Right atrium auricular region (tissue), 2 donors: Measurements from ENCODE around the gene PIK3R5. TPM values are rescaled to one million over a fixed set of nuclear protein-coding genes. Genes with fewer than 3 reads are reported as not detected.
A peak's percentile ranks its signal among the peaks of the same experiment; 100 is the strongest.

Experiments used
- DNase-seq: peaks from one replicate; pipeline ENCODE4 v3.0.0-alpha.2; 2019; ENCODE audit warnings: low spot score
- H3K27ac ChIP-seq, 2 donors: fragments of 200-600 bp; sonication (generic); 1 replicate in 1 of 2; 2 replicates in 1 of 2; pipeline ENCODE4 v1.5.1; 2016 to 2019
- H3K27me3 ChIP-seq, 2 donors: fragments of 200-600 bp; sonication (generic); one replicate each; pipeline versions ENCODE4 v1.5.1 to v1.6.0; 2017 to 2019
- H3K36me3 ChIP-seq: fragments of 200-600 bp; sonication (generic); one replicate; pipeline ENCODE4 v1.5.1; 2016
- H3K4me1 ChIP-seq, 2 donors: fragments of 200-600 bp; sonication (generic); one replicate each; pipeline versions ENCODE4 v1.5.1 to v1.6.0; 2017 to 2019
- H3K4me3 ChIP-seq, 2 donors: fragments of 200-600 bp; sonication (generic); 1 replicate in 1 of 2; 2 replicates in 1 of 2; pipeline ENCODE4 v1.5.1; 2017 to 2019; ENCODE audit warnings: mild to moderate bottlenecking in 1 of 2, moderate library complexity in 1 of 2
- H3K9me3 ChIP-seq, 2 donors: fragments of 200-600 bp; sonication (generic); one replicate each; pipeline ENCODE4 v1.5.1; 2019
- CTCF ChIP-seq, 2 donors: fragments of 200-600 bp; sonication (generic); IDR thresholded peaks; one replicate each; pipeline ENCODE4 v1.5.1; 2019; ENCODE audit warnings: antibody characterized with exemption in 2 of 2
- total RNA-seq, 2 donors: library from RNA; depleted of rRNA; stranded (reverse); fragments of >200 nt; gene quantifications; one replicate each; pipeline ENCODE4 v1.1.0, GENCODE V29; 2016

Gene PIK3R5
- total RNA-seq, 2 donors from 2014 or later: 5.0 to 7.5 TPM

DNA sequence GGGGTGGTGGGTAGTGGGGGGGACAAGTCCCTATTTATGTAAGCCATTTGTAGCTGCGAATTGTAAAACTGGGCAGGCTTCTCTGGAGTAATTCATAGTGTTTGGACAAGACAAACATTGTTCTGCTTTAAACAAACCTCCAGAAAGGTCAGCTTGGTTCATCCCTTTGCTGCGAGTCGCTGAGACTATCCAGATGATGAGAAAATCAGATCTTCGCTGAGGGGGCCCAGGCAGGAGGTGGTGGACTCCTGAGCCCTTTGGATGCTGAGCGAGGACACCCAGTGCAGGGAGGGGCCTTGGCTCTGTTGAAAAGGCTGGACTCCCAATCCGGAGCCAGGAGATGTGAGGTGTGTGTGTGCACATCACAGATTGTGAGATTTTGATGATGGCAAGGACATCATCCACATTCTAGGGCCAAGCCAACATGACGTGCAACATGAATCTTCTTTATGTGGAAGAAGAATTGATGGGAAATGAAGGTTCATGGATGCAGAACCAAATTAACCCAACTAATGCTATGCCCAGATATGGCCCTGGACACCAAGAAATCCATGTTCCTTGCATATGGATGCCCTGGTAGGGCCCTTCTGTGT, 40.8 kb upstream of the PIK3R5 start:
- no peak for DNase-seq
- Histone ChIP-seq H3K27ac (no peak overlapping the region), H3K27me3 (no peaks in the 10 kb centered on the region), H3K9me3 (no peaks in the 10 kb centered on the region), H3K36me3 (no peaks in the 10 kb centered on the region), H3K4me1 (peaks cover 0 to 21% of the 10 kb centered on the region in 2 donors), H3K4me3 (no peak overlapping the region)
- no peak for TF ChIP-seq CTCF (IDR thresholded peaks at IDR 0.05)

- H3K9me3 ChIP-seq: no peaks in the 10 kb centered on the region
- TF ChIP-seq CTCF (IDR thresholded peaks at IDR 0.05): no peak
- H3K27me3 ChIP-seq: no peaks in the 10 kb centered on the region
- no peak overlapping the region for H3K4me3 ChIP-seq
- H3K36me3 ChIP-seq: no peaks in the 10 kb centered on the region
- peaks cover 0 to 21% of the 10 kb centered on the region in 2 donors for H3K4me1 ChIP-seq
- no peak overlapping the region for H3K27ac ChIP-seq
- DNase-seq: no peak
Measured at GRCh38 chr17:9004961-9005285, 39.4 kb upstream of the PIK3R5 start.

DNA sequence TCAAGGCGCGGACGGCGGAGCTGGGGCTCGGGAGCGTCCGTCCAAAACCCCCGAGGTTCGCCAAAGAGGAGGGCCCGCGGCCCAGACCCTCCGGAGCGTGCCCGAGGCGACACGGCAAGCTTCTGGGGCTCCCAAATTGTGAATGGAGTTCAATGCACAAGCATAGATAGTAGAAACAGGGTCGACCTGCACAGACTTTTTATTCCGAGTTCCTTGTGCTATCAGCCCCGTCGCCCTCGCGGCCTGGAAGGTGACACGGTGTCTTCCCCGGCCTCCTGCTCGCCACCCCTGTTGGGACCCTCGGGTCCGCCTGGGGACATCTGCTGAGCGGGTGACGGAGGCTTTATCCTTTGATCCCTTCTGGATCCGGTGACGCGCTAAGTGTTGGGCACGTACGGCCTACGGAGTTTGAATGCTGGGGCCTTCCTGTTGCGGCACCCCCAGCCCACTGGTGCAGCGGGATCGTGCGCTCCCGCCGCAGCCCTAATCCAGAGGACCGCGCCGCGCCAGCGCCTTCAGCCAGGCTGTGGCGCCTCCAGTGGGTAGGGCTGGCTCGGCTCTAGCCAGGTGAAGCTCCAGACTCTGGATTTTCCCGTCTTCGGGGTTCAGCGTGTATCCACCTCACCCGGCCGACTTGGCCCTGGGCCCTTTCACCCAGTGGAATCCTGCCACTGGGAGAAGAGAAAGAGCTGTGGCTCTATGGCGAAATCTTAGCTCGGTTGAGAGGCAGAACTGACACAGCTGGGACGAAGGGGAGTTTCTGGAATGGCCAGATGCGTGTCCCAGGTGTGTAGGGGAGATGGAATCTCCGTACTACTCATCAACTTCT, 38.8 kb upstream of the PIK3R5 start:
- Histone ChIP-seq H3K9me3 (no peaks in the 10 kb centered on the region), H3K27me3 (no peaks in the 10 kb centered on the region), H3K27ac (no peak overlapping the region), H3K36me3 (no peaks in the 10 kb centered on the region), H3K4me3 (peak overlapping the region; percentile 47 to 60), H3K4me1 (peaks cover 0 to 21% of the 10 kb centered on the region in 2 donors)
- no peak for TF ChIP-seq CTCF (IDR thresholded peaks at IDR 0.05)
- DNase-seq: peak; percentile 50

- no peak for DNase-seq
- H3K27me3 ChIP-seq: no peaks in the 10 kb centered on the region
- TF ChIP-seq CTCF (IDR thresholded peaks at IDR 0.05): no peak
- no peaks in the 10 kb centered on the region for H3K9me3 ChIP-seq
- peaks cover 0 to 21% of the 10 kb centered on the region in 2 donors for H3K4me1 ChIP-seq
- H3K36me3 ChIP-seq: no peaks in the 10 kb centered on the region
- peak overlapping the region; percentile 23 to 48 for H3K27ac ChIP-seq
- H3K4me3 ChIP-seq: peak overlapping the region; percentile 47 to 60
Measured at GRCh38 chr17:9003355-9004131, 38.0 kb upstream of the PIK3R5 start.

- peak overlapping the region; percentile 23 to 48 for H3K27ac ChIP-seq
- H3K27me3 ChIP-seq: no peaks in the 10 kb centered on the region
- H3K9me3 ChIP-seq: no peaks in the 10 kb centered on the region
- no peaks in the 10 kb centered on the region for H3K36me3 ChIP-seq
- DNase-seq: no peak
- H3K4me1 ChIP-seq: peaks cover 0 to 21% of the 10 kb centered on the region in 2 donors
- peak overlapping the region; percentile 47 to 60 for H3K4me3 ChIP-seq
- peak in 1 of 2 donors; percentile 58 for TF ChIP-seq CTCF (IDR thresholded peaks at IDR 0.05)
Measured at GRCh38 chr17:9002606-9003354, 37.3 kb upstream of the PIK3R5 start.
